Activated T-helper 1 cell treated with Interleukin-2 at 50 U/mL for 16 hours (primary cell): ENCODE data around the gene MLH3.
"Not testable (repeated sequence)": the region's sequence is repeated elsewhere in the genome, so short reads cannot be mapped to it uniquely, and the experiment has no call there.

Experiments
- DNase-seq: peaks from one replicate; pipeline ENCODE4 v3.0.0-alpha.2; 2020; ENCODE audit warnings: low read depth

Gene MLH3

GRCh38 chr14:75025082-75025481 is 26.2 kb downstream of the MLH3 start:
- no peak for DNase-seq

- no peak for DNase-seq
Observed at GRCh38 chr14:75023108-75023507, 28.2 kb downstream of the MLH3 start.

GRCh38 chr14:75022655-75023054 is 28.6 kb downstream of the MLH3 start:
- no peak for DNase-seq

GRCh38 chr14:75018694-75019093 is 32.6 kb downstream of the MLH3 start:
- DNase-seq, result no peak

GRCh38 chr14:75016815-75017214 is 34.5 kb downstream of the MLH3 start:
- DNase-seq, result no peak

- DNase-seq, result no peak
Observed at GRCh38 chr14:75015496-75015895, 35.8 kb downstream of the MLH3 start.

GRCh38 chr14:75013290-75013689 is 38.0 kb downstream of the MLH3 start:
- no peak for DNase-seq

- DNase-seq, result no peak
Observed at GRCh38 chr14:75011356-75011994, 39.8 kb downstream of the MLH3 start.

- no peak for DNase-seq
Observed at GRCh38 chr14:75010472-75011093, 40.7 kb downstream of the MLH3 start.

- no peak for DNase-seq
Observed at GRCh38 chr14:75009176-75009575, 42.1 kb downstream of the MLH3 start.

- DNase-seq, result no peak
Observed at GRCh38 chr14:75005357-75005756, 45.9 kb downstream of the MLH3 start.

- no peak for DNase-seq
Observed at GRCh38 chr14:75003250-75004027, 47.8 kb downstream of the MLH3 start.

GRCh38 chr14:75002392-75003249 is 48.6 kb downstream of the MLH3 start, which contains the start of gene EIF2B2:
Gene EIF2B2, plus strand, starts transcription at chr14:75002921. Its CDS starts 70 bp downstream, at chr14:75002991.
- DNase-seq, result peak; percentile 98

GRCh38 chr14:75001899-75002298 is 49.4 kb downstream of the MLH3 start:
- DNase-seq, result no peak

GRCh38 chr14:75001261-75001660 is 50.0 kb downstream of the MLH3 start:
- no peak for DNase-seq

- not testable (repeated sequence) for DNase-seq
Observed at GRCh38 chr14:74995781-74996180, 55.5 kb downstream of the MLH3 start.

GRCh38 chr14:74994182-74994581 is 57.1 kb downstream of the MLH3 start:
- not testable (repeated sequence) for DNase-seq

GRCh38 chr14:74988993-74989392 is 62.3 kb downstream of the MLH3 start:
- DNase-seq, result no peak

- no peak for DNase-seq
Observed at GRCh38 chr14:74988131-74988530, 63.1 kb downstream of the MLH3 start.

GRCh38 chr14:74985806-74986205 is 65.5 kb downstream of the MLH3 start:
- DNase-seq, result no peak

GRCh38 chr14:74985028-74985310 is 66.3 kb downstream of the MLH3 start:
- no peak for DNase-seq

GRCh38 chr14:74984236-74985027 is 66.8 kb downstream of the MLH3 start:
- no peak for DNase-seq
